GM12874 (cell line): Measurements from ENCODE around the gene PTPN6.

ENCODE experiments used
- TF ChIP-seq, protein P1 (sequence below): IDR thresholded peaks from 2 replicates; pipeline ENCODE4 v1.5.1; 2011; ENCODE audit warnings: low read depth, mild to moderate bottlenecking, control low read depth, low read length, moderate library complexity; ENCODE audit not compliant: insufficient read depth

Gene PTPN6

DNA sequence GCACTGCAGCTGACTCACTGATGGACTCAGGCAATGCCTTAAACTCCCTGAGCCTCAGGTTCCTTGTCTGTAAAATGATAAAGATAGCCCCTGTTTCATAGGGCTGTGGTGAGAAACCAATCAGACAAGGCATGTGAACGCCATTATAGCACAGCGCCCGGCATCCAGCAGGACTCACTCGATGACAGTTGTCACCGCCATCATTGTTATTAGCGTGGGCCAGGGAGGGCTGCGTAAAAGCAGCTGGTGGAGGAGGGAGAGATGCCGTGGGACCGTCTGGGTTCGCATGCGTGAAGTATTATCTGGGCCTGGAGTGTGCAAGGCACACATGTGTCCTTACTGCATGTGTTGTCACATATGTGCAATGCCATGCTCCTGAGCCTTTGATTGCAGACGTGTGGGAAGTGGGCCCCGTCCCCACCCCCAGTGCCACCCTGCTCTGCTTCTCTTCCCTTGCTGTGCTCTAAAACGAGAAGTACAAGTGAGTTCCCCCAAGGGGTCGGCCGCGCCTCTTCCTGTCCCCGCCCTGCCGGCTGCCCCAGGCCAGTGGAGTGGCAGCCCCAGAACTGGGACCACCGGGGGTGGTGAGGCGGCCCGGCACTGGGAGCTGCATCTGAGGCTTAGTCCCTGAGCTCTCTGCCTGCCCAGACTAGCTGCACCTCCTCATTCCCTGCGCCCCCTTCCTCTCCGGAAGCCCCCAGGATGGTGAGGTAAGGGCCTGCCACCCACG, at the start of gene PTPN6:
Gene PTPN6 (plus strand): TSS at position 546 of the 730 bp plus-strand sequence. CDS start 157 bp downstream, at position 703.
- TF ChIP-seq, protein P1, sequence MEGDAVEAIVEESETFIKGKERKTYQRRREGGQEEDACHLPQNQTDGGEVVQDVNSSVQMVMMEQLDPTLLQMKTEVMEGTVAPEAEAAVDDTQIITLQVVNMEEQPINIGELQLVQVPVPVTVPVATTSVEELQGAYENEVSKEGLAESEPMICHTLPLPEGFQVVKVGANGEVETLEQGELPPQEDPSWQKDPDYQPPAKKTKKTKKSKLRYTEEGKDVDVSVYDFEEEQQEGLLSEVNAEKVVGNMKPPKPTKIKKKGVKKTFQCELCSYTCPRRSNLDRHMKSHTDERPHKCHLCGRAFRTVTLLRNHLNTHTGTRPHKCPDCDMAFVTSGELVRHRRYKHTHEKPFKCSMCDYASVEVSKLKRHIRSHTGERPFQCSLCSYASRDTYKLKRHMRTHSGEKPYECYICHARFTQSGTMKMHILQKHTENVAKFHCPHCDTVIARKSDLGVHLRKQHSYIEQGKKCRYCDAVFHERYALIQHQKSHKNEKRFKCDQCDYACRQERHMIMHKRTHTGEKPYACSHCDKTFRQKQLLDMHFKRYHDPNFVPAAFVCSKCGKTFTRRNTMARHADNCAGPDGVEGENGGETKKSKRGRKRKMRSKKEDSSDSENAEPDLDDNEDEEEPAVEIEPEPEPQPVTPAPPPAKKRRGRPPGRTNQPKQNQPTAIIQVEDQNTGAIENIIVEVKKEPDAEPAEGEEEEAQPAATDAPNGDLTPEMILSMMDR, result no peak

DNA sequence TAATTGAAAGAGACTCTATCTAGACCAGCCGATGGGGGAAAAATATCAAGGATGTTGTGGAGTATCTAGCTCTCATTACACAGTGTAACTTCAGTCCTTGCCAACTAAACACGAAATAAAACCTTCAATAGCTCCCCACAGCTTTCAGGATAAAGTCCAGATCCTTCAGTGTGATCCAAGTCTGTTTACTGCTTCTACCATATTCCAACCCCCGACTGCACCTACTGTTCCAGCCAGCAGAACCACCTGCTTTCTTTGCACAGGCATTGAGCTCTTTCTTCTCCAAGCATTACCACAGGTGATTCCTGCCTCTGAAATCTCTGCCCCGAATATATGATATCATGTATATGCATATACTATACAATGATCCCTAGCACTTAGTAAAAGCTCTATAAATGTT, 48.7 kb upstream of the PTPN6 start:
- TF ChIP-seq, protein P1, result no peak

DNA sequence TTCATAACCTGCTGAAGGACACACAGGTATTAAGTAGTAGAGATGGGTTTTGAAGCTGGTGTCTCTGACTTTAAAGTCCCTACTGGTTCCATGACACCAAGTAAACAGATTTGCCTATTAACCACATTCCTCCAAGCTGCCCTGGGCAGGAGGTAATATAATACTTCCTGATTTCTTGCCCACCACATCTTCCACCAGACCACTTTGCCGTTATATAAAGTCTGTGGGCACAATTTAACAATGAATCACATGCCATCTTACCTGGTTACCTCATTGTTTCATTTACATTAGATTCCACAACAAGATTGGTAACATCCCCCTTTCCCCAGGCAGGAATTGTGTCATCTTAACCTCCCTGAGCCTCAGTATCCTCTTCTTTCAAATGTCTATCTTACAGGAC, 47.4 kb upstream of the PTPN6 start:
- TF ChIP-seq, protein P1, result no peak

DNA sequence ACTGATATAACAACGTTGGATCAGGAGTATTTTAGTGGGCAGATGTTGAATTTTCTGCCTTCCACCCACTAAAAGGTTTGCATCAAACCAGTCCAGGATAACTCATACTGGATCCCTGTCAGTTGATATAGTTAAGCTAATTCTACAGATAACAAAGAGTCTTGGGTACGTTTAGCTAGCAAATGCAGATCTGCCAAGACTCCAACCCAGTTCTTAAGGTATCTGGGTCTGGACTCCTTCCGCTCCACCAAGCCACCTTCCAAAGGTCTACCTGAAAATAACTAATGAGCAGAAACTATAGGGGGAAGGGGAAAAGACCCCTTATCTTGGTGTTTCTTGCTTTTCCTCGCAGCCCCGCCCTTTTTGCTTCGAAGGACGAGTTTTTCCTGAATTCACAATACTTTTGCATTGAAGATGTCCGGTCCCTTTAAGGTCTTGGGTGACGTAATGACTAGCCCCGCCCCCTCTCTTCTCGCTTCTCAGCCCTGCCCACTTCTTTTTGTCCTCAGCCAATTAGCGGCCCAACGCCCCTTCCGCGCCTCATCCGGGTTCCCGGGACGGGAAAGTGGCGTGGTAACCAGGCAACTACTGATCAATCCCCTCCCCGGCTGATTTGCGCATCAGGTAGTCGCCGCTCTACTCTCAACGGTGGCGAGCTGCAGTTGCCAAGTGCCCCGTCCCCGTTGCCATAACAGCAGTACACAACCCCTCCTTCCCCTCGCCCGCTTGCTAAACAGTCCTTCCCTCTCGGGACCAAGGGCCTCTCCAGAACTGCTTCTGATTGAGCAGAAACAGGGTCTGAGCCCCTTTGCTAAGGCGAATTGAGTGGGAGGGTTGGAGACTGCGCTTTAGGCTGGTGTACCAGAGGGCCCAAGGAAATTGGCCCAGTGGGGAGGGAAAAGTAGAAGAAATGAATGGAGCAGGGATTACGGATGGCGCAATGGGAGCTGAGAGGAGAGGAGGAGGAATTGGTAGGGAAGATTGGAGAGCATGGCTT, 46.6 kb upstream of the PTPN6 start, which contains the start of gene LRRC23:
Gene LRRC23 (plus strand): TSS at position 543 of the 997 bp plus-strand sequence. CDS start 812 bp downstream, outside the sequence.
- TF ChIP-seq, protein P1, result no peak

DNA sequence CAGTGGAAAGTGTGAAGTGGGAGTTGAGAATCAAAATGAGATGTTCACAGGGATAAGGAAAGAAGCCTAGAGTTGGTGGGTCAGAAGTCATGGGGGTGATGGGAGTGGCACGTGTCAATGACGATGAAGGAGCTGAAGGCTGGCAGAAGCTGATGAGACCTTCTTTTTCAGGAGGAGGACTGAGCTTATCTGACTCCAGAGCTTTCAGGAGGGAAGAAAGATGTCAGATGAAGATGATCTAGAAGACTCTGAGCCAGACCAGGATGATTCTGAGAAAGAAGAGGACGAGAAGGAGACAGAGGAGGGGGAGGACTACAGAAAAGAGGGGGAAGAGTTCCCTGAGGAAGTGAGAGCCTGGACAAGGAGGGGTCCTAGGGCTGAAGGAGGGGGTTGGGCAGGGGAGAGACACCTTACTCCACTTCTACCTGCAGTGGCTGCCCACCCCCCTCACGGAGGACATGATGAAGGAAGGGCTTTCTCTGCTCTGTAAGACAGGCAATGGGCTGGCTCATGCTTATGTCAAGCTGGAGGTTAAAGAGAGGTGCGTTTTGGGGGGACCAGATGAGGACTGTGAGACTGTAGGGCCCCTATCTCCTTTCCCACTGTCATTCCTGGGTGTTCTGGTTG, 45.6 kb upstream of the PTPN6 start:
- TF ChIP-seq, protein P1, result no peak

DNA sequence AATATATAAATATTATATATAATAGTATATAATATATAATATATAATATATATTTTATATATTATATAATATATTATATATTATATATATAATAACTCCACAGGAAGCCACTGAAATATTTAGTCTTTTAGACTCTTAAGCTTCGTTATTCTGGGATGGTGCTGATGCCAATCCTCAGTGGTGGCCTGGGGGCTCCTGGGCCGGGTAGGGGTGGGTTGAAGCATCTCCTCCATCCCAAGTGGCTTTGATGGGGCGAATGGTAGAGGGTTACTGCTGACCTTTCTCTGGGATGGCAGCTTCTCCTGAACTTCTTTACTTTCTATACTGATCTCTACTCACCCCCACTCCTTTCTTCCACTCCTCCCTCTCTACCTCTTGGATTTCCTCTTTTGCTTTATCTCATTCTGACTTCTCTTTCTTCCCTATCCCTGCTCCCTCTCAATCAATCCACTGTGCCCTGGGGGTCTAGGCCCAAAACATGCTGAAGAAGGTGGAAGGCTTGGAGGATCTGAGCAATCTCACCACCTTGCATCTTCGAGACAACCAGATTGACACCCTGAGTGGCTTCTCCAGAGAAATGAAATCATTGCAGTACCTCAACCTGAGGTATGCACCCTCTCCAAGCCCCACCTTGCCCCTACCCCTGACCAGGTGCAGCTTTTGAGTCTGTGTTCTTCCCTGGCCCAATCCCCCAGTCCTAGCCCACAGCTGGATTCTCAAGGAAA, 41.6 kb upstream of the PTPN6 start:
- TF ChIP-seq, protein P1, result no peak
